Glutamatergic neuron (in vitro differentiated cells): ENCODE data around the gene ZNF106. TPM values are rescaled to one million over a fixed set of nuclear protein-coding genes. Genes with fewer than 3 reads are reported as not detected.

ENCODE experiments used
- DNase-seq: peaks from one replicate; pipeline ENCODE4 v3.0.0; 2022
- H3K27ac Mint-ChIP-seq: one replicate; pipeline ENCODE4 v1.8.0; 2020; ENCODE audit warnings: mild to moderate bottlenecking, mixed read lengths, inconsistent platforms; ENCODE audit not compliant: unreplicated experiment
- H3K27me3 Mint-ChIP-seq: one replicate; pipeline ENCODE4 v1.8.0; 2020; ENCODE audit warnings: mild to moderate bottlenecking, moderate library complexity, mixed read lengths, inconsistent platforms; ENCODE audit not compliant: unreplicated experiment
- H3K36me3 Mint-ChIP-seq: one replicate; pipeline ENCODE4 v1.8.0; 2020; ENCODE audit warnings: mild to moderate bottlenecking, mixed read lengths, inconsistent platforms; ENCODE audit not compliant: unreplicated experiment
- H3K4me1 Mint-ChIP-seq: one replicate; pipeline ENCODE4 v1.8.0; 2020; ENCODE audit warnings: mild to moderate bottlenecking, low read depth, mixed read lengths, inconsistent platforms; ENCODE audit not compliant: unreplicated experiment
- H3K4me3 Mint-ChIP-seq: one replicate; pipeline ENCODE4 v1.8.0; 2020; ENCODE audit warnings: mild to moderate bottlenecking, mixed read lengths, inconsistent platforms; ENCODE audit not compliant: unreplicated experiment
- H3K9me3 Mint-ChIP-seq: one replicate; pipeline ENCODE4 v1.8.0; 2020; ENCODE audit warnings: mild to moderate bottlenecking, moderate library complexity, mixed read lengths, inconsistent platforms; ENCODE audit not compliant: unreplicated experiment
- CTCF ChIP-seq: fragments of 200-600 bp; sonication (generic); IDR thresholded peaks from one replicate; pipeline ENCODE4 v1.5.0; 2021; ENCODE audit not compliant: partially characterized antibody, unreplicated experiment
- total RNA-seq: library from RNA; stranded (reverse); fragmentation: NEBNext Ultra II Directional; extraction: Animal tissue kit (Norgen Biotek cat#: 25700); gene quantifications from one replicate; pipeline ENCODE4 v1.2.1, GENCODE V29; 2021; ENCODE audit not compliant: unreplicated experiment

Gene ZNF106
- total RNA-seq, 1 donor from 2014 or later: 37.2 TPM

DNA sequence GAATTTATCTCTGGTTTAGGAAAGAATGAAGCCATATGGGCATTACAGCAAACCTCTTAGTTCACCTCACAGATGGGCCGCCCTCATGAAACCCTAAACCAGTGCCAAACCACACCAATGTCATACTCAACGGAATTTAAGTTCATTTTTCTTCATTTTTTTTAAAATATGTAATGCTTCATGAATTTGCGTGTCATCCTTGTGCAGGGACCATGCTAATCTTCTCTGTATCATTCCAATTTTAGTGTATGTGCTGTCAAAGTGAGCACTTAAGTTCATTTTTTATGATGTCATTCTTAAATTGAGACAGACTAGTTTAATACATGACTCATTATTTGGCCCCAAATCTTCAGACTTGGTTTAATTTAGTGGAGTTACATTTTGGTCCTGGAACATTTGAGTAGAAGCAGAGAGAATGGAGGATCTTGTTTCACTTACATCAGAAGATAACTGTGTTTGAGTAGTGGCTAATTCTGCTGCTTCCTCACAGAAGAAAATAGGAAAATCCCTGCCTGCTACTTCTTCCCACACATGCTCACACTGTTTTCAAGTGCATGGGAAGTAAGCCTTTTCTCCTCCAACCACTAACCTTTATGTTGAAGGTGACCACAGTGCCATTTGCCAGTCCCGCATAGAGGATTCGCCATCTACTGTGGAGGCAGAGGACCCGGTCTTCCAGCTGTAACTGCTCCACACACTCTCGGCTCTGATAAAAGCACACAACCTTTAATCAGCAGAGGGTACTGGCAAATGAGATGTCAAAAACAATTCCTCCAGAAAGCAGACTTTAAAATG lies 63.3 kb downstream of the ZNF106 start:
- no peaks in the 10 kb centered on the region for H3K36me3 Mint-ChIP-seq
- TF ChIP-seq CTCF: no peak
- H3K27me3 Mint-ChIP-seq: no peaks in the 10 kb centered on the region

GRCh38 chr15:42421376-42421775 lies 69.6 kb downstream of the ZNF106 start:
- DNase-seq: no peak
- H3K27ac Mint-ChIP-seq: no peak overlapping the region
- H3K36me3 Mint-ChIP-seq: no peaks in the 10 kb centered on the region
- no peaks in the 10 kb centered on the region for H3K27me3 Mint-ChIP-seq
- H3K9me3 Mint-ChIP-seq: no peaks in the 10 kb centered on the region
- H3K4me3 Mint-ChIP-seq: no peak overlapping the region
- no peaks in the 10 kb centered on the region for H3K4me1 Mint-ChIP-seq
- no peak for TF ChIP-seq CTCF

More for the DNA sequence above, 63.3 kb downstream of the ZNF106 start:
- no peak for DNase-seq
- Mint-ChIP-seq H3K4me1 (no peaks in the 10 kb centered on the region), H3K4me3 (no peak overlapping the region), H3K27ac (no peak overlapping the region), H3K9me3 (no peaks in the 10 kb centered on the region)

DNA sequence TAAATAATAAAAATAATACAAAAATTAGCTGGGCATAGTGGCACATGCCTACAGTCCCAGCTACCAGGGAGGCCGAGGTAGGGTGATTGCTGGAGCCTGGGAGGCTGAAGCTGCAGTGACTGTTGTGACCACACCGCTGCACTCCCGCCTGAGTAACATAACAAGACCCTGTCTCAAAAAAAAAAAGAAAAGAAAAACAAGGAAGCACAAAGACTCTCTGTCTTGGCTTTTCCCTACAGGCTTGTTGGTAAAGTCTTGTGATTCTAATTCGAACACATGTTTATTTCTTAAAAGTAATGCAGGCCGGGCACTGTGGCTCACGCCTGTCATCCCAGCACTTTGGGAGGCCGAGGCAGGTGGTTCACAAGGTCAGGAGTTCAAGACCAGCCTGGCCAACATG lies 71.6 kb downstream of the ZNF106 start:
- no peaks in the 10 kb centered on the region for H3K27me3 Mint-ChIP-seq
- H3K9me3 Mint-ChIP-seq: no peaks in the 10 kb centered on the region
- DNase-seq: no peak
- H3K27ac Mint-ChIP-seq: no peak overlapping the region
- no peak overlapping the region for H3K4me3 Mint-ChIP-seq
- H3K36me3 Mint-ChIP-seq: no peaks in the 10 kb centered on the region
- no peaks in the 10 kb centered on the region for H3K4me1 Mint-ChIP-seq
- TF ChIP-seq CTCF: no peak

- H3K36me3 Mint-ChIP-seq: no peaks in the 10 kb centered on the region
- peaks cover 3% of the 10 kb centered on the region for H3K9me3 Mint-ChIP-seq
- no peaks in the 10 kb centered on the region for H3K4me1 Mint-ChIP-seq
- no peak overlapping the region for H3K4me3 Mint-ChIP-seq
- no peak for TF ChIP-seq CTCF
- no peak overlapping the region for H3K27ac Mint-ChIP-seq
- no peak for DNase-seq
- no peaks in the 10 kb centered on the region for H3K27me3 Mint-ChIP-seq
Measured at GRCh38 chr15:42413920-42414319, 77.0 kb downstream of the ZNF106 start.

- TF ChIP-seq CTCF: no peak
- H3K27me3 Mint-ChIP-seq: peaks cover 1% of the 10 kb centered on the region
- H3K27ac Mint-ChIP-seq: no peak overlapping the region
- no peaks in the 10 kb centered on the region for H3K36me3 Mint-ChIP-seq
- DNase-seq: no peak
- peaks cover 3% of the 10 kb centered on the region for H3K9me3 Mint-ChIP-seq
- no peaks in the 10 kb centered on the region for H3K4me1 Mint-ChIP-seq
- no peak overlapping the region for H3K4me3 Mint-ChIP-seq
Measured at GRCh38 chr15:42411884-42412283, 79.1 kb downstream of the ZNF106 start.
